ENCODE results near the gene BHMT. TPM values are rescaled to one million over a fixed set of nuclear protein-coding genes. Genes with fewer than 3 reads are reported as not detected.

The BHMT gene
- total RNA-seq, result not detected
- under 1 TPM in 1 of 3 donors, not detected in 2; 0.12 TPM for polyA plus RNA-seq
- long read RNA-seq, donor 1, result 0 reads
- long read RNA-seq, donor 2, result 0 reads

DNA sequence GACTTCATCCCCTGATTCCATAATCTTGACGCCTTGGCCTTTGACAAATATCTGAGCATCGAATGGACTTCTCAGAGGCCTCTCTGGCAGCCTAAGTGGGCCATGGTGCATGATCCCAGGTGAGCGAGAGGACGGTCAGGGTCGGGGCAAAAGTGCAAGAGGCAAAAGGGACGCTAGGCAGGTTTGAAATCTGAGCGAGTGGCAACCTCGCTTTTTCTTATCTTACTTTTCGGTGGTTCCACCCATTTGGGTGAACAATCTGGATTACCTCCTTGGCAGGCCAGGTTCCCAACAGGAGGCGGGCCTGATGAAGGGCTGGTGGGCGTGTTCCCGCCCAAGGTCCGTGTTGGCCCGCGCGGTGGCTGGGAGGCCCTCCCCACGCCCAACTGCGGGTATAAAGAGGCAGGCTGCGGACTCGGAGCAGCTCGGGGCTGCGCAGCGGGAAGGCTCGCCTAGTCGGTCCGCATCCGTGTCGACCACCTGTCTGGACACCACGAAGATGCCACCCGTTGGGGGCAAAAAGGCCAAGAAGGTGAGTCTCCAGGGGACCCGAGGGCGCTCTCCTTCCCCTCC is at the start of gene BHMT:
Gene BHMT (plus strand): TSS at position 423 of the 573 bp plus-strand sequence. CDS start 77 bp downstream, at position 500.
- intact Hi-C loops (cut with DNase I), result no loop called here
- 20 to 24% (median 23%) methylated on average over 30 to 32 of the region's 32 CpGs for WGBS, 3 donors
- DNase-seq (no peak), ATAC-seq (peak in 1 of 4 donors; percentile 21)
- no peak within 1 kb of the TSS for H3K27ac ChIP-seq
- H3K4me1 ChIP-seq, result no peaks in the 10 kb centered on the region
- TF ChIP-seq, protein P1, sequence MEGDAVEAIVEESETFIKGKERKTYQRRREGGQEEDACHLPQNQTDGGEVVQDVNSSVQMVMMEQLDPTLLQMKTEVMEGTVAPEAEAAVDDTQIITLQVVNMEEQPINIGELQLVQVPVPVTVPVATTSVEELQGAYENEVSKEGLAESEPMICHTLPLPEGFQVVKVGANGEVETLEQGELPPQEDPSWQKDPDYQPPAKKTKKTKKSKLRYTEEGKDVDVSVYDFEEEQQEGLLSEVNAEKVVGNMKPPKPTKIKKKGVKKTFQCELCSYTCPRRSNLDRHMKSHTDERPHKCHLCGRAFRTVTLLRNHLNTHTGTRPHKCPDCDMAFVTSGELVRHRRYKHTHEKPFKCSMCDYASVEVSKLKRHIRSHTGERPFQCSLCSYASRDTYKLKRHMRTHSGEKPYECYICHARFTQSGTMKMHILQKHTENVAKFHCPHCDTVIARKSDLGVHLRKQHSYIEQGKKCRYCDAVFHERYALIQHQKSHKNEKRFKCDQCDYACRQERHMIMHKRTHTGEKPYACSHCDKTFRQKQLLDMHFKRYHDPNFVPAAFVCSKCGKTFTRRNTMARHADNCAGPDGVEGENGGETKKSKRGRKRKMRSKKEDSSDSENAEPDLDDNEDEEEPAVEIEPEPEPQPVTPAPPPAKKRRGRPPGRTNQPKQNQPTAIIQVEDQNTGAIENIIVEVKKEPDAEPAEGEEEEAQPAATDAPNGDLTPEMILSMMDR (IDR thresholded peaks at IDR 0.05), result no peak
- no peak within 1 kb of the TSS for H3K4me3 ChIP-seq
- no peaks in the 10 kb centered on the region for H3K36me3 ChIP-seq (ENCODE audit: insufficient read depth in 1 of 2, low read depth in 1 of 2)
- H3K27me3 ChIP-seq (ENCODE audit: insufficient read depth in 3 of 3, low read length in 2 of 3), result peaks cover 0 to 37% (median 12%) of the 10 kb centered on the region in 3 donors
- no peaks in the 10 kb centered on the region for H3K9me3 ChIP-seq

- Histone ChIP-seq H3K4me3 (no peak overlapping the region), H3K4me1 (no peaks in the 10 kb centered on the region), H3K36me3 (ENCODE audit: insufficient read depth in 1 of 2, low read depth in 1 of 2) (no peaks in the 10 kb centered on the region), H3K27me3 (ENCODE audit: insufficient read depth in 3 of 3, low read length in 2 of 3) (no peaks in the 10 kb centered on the region), H3K27ac (no peak overlapping the region), H3K9me3 (no peaks in the 10 kb centered on the region)
- intact Hi-C loops (cut with DNase I), result loop anchor here in 1 of 2 donors (5.0 kb wide), 1 partner anchor 45 kb away; no protein-coding TSS in a partner anchor
- TF ChIP-seq, protein P1 (IDR thresholded peaks at IDR 0.05), result no peak
- ATAC-seq (no peak), DNase-seq (no peak)
- 68 to 79% (median 75%) methylated on average over 3 of the region's 3 CpGs for WGBS, 3 donors
Observed at GRCh38 chr5:79062436-79062835, 49.2 kb upstream of the BHMT start.

GRCh38 chr5:79069488-79070349 is 41.9 kb upstream of the BHMT start, which contains the start of the genes BHMT2 and DMGDH:
TSS of gene BHMT2 (plus strand) at chr5:79069767. CDS start at chr5:79069783, 16 bp downstream.
TSS of gene DMGDH (minus strand) at chr5:79069674. CDS start at chr5:79069620, 54 bp downstream.
- no peaks in the 10 kb centered on the region for H3K36me3 ChIP-seq (ENCODE audit: insufficient read depth in 1 of 2, low read depth in 1 of 2)
- H3K9me3 ChIP-seq, result no peaks in the 10 kb centered on the region
- peak within 1 kb of the TSS; percentile 63 for H3K4me3 ChIP-seq
- intact Hi-C loops (cut with DNase I), result no loop called here
- WGBS, 3 donors, result 17 to 28% (median 27%) methylated on average over 57 to 79 of the region's 79 CpGs
- H3K4me1 ChIP-seq, result no peaks in the 10 kb centered on the region
- H3K27me3 ChIP-seq (ENCODE audit: insufficient read depth in 3 of 3, low read length in 2 of 3), result peaks cover 0 to 12% (median 0%) of the 10 kb centered on the region in 3 donors
- TF ChIP-seq, protein P1 (IDR thresholded peaks at IDR 0.05), result no peak
- DNase-seq (peak; percentile 58 to 75), ATAC-seq (peak; percentile 80 to 92 (median 90))
- H3K27ac ChIP-seq, result peak within 1 kb of the TSS; percentile 60

DNA sequence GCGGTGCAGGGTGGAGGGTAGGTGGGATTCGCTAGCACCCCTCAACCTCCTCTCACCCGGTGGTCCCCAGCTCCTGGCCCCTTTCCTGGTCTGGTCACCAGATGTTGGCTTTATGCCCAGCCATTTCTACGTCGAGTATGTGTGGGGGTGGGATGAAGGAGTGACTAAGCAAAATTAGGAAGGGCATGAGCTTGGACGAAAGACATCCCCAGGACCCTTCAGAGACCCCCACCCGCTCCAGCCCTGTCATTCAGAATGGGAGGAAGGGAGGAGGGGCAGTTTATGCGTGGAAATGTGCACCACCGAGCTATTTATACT is 41.3 kb upstream of the BHMT start:
- no peaks in the 10 kb centered on the region for H3K9me3 ChIP-seq
- WGBS, 3 donors, result 38 to 47% (median 39%) methylated on average over 9 of the region's 9 CpGs
- ATAC-seq, result peak; percentile 31 to 61 (median 46)
- no peaks in the 10 kb centered on the region for H3K4me1 ChIP-seq
- no peak for DNase-seq
- intact Hi-C loops (cut with DNase I), result no loop called here
- TF ChIP-seq, protein P1 (IDR thresholded peaks at IDR 0.05), result no peak
- H3K27me3 ChIP-seq (ENCODE audit: insufficient read depth in 3 of 3, low read length in 2 of 3), result peaks cover 0 to 12% (median 0%) of the 10 kb centered on the region in 3 donors
- peak overlapping the region; percentile 63 for H3K4me3 ChIP-seq
- peak overlapping the region; percentile 60 for H3K27ac ChIP-seq
- H3K36me3 ChIP-seq (ENCODE audit: insufficient read depth in 1 of 2, low read depth in 1 of 2), result no peaks in the 10 kb centered on the region

All from psoas muscle (tissue), 8 donors.